ENCODE data around the gene TBC1D8. TPM values are rescaled to one million over a fixed set of nuclear protein-coding genes. Genes with fewer than 3 reads are reported as not detected.
A peak's percentile ranks its signal among the peaks of the same experiment; 100 is the strongest.
"Not testable (repeated sequence)": the region's sequence is repeated elsewhere in the genome, so short reads cannot be mapped to it uniquely, and the experiment has no call there.

TBC1D8 gene
- polyA plus RNA-seq, 3 donors: 25.8 to 44.6 (median 41.0) TPM

DNA sequence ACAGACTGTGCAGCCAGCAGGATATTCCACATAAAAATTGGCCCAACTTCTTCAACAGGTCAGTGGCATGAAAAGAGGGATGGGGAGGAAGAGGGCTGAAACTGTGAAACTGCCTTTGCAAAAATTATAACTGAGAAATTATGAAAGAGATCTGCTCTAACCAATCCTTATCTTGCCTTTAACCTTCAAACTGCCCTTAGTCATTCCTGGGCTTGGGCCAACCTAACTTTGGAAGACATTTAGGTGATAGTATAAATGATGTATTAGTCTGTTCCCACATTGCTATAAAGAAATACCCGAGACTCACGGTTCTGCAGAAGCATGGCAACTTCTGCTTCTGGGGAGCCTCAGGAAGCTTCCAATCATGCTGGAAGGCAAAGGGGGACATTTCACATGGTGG, 74.6 kb downstream of the TBC1D8 start:
- DNase-seq: no peak

DNA sequence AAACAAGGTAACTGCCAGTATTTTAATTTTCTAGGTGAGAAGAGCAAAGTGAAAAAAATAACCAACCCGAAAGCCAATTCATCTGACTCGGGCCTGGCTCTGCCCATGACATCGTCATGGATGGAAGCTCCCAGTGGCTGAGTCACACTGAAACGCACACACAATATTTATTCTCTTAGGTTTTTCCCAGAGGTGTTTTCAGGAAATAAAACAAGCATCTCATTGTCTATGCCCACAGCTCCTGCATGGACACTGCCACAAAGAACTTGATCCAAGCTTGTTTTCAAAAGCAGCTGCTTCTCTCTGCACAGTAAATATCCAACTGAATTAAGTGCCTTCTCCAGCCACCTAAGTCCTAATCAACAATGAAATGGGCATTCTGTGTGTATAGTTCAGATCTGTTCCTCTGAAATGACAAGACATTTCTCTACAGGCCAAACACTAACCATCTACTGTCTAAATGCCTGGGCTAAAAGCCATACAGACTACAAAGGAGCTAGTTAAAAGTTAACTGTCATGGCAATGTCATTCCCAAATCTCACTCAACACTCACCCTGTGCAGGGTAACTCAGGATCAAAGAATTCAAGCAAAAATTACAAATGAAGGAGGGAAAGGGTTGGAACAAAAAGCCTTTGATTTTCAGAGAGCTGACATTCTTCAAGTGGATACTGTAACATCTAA, 86.2 kb downstream of the TBC1D8 start:
- DNase-seq: peak; percentile 42

DNA sequence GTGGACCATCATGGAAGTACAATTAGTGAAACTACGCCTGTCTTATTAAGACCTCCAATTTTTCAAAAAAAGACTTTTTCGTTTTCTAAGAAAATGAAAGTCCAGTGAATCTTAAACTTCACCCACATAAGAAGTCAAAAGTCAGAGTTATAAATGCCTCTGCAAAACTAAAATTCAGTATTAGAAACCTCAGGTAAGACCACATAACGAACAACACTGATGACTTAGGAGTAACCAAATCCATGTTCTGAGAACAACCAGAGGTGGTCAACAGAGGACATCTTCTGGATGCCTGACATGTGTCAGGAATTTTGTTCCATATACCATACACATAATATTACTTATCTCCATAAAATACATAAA, 86.7 kb downstream of the TBC1D8 start:
- no peak for DNase-seq

DNA sequence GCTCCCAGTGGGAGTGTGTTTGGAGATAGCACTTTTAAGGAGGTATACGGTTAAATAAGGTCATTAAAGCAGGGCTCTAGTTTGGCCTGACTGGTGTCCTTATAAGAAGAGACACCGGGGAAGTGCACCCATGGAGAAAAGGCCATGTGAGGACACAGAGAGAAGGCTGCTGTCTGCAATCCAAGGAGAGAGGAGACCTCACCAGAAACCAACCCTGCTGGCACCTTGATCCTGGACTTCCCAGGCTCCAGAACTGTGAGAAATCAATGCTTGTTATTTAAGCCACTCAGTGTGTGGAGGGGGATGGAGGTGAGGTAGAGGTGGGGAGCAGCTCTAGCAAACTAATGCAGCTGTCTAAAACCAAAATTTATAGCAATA, 87.1 kb downstream of the TBC1D8 start:
- DNase-seq: no peak

DNA sequence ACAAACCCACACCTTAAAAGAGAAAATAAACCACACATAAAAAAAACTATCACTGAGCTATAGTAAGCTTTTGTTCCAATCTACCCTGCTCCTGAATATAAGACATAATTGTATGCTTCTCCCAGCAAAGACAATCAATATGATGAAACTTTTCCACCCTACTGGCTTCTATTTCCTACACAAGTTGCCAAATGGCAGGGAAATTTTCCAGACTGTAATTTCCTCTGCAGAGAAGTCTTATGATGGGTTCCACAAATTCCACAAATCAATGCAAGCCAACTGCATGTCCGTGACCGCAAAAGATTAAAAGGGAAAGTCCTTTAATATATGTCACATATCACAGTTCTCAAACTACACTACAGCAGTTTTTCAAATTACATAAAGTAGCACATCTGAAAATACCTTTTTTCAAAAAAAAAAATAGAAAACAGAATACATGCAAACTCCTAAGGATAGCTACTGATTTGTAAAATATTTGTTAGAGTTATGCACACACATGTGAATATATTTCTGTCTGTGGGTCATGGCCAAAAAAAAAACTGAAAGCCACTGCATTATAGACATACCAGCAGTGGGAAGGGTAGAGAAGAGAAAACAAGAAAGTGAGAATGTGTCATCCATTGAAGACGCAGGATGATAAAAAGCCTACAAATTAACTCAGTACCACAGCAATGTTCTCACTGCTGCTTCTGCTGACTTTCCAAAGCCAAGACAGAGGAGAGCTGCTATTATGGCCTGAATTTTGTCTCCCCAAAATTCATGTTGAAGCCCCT, 87.6 kb downstream of the TBC1D8 start:
- no peak for DNase-seq

DNA sequence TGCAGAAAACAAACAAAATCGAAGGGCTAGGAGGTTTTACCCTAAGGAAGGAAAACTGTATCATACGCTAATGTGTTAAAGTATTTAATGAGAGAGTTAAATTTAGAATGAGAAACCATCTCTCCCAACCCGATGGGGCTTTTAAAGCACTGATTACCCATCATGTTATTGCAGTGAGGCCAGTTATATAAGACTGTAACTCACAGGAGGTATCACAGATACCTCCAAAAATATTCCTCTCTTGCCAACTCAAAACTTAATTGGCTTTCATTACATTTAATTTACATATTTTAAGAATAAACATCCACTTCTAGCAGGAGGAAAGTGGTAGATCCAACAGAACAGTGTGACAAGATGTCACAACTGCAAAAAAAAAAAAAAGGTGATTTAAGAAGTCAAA, 92.8 kb downstream of the TBC1D8 start:
- DNase-seq: no peak

DNA sequence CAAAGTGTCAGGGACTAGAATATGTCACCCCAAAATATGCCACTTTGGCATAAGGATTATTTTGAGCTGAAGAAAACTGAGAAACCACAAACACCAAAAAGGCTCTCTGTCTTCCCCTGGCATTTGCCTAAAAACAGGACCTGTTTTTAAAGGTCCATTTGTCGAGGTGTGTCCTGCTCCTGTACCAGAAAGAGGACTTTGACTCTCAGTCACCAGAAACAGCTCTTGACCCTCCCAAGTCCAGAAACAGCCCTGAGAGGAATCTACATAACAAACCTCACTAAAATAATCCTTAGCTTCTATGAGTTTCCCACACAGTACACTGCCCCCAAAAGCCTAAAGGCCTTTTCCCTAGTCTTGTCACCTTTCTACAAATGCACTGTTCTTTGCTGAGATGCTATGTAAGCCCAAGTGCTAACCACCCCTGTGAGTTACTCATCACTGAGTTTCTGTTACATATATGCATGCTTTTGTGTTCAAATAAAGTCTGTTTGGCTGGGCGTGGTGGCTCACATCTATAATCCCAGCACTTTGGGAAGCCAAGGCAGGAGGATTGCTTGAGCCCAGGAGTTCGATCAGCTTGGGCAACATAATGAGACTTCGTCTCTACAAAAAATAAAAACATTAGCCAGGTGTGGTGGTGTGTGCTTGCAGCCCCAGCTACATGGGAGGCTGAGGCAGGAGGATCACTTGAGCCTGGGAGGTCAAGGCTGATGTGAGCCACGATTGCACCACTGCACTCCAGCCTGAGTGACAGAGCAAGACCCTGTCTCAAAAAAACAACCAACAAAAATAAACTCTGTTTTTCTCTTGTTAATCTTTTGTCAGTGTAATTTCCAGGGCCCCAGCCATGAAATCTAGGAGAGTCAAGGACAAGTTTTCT, 93.9 kb downstream of the TBC1D8 start:
- no peak for DNase-seq

DNA sequence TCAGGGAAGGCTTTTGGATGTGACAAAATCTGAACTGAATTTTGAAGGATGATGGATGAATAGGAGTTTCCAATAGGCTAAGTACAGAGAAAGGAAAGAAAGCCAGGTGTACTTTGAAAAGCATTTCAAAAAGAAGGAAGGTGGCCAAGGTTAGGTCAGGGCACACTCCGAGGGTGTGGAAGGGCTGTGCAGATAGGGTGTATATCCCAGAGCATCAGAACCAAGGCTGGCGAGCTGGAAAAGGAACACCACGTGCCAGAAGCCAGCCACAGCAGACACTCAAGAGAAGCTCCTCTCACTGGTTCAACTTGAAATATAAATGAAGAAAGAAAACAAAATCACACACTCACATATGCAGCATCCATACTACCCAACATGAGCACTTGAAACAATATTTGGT, 98.1 kb downstream of the TBC1D8 start:
- no peak for DNase-seq

DNA sequence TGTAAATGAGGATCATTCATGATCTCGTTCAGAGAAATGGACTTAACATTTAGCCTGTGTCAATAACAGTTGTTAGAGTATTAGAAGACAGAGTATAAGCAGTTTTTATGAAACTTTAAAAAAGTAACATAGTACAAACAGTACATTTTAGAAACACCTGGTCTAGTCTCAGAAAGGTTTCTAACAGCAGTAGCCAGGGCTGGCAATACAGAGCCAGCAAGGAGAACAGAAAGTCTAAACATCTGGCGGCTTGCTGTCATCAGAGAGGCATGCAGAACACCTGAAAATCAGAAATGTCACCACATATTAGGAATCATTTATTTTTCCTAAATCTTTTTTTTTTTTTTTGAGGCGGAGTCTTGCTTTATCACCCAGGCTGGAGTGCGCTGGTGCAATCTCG, 99.0 kb downstream of the TBC1D8 start:
- no peak for DNase-seq

DNA sequence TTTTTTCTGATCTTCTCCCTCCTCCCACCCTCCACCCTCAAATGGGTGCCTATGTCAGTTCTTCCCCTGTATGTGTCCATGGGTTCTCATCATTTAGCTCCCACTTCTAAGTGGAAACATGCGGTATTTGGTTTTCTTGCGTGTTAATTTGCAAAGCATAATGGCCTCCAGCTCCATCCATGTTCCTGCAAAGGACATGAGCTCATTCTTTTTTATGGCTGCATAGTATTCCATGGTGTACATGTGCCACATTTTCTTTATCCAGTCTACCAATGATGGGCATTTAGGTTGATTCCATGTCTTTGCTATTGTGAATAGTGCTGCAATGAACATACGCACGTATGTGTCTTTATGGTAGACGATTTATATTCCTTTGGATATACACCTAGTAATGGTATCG, 100.3 kb downstream of the TBC1D8 start:
- not testable (repeated sequence) for DNase-seq

DNA sequence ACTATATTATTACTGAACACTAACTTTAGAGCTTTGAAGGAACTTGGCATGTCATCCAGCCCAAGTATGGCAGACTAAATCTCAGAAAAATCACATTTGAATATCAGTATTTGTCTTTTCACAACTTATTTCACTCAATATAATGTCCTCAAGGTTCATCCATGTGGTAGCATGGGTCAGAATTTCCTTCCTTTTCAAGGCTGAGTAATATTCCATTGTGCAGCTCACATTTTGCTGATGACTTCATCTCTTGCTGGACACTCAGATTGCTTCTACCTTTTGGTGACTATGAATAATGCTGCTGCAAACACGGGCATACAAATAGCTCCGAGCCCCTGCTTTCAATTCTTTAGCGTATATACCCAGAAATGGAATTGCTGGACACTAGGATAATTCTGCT, 102.4 kb downstream of the TBC1D8 start:
- no peak for DNase-seq

DNA sequence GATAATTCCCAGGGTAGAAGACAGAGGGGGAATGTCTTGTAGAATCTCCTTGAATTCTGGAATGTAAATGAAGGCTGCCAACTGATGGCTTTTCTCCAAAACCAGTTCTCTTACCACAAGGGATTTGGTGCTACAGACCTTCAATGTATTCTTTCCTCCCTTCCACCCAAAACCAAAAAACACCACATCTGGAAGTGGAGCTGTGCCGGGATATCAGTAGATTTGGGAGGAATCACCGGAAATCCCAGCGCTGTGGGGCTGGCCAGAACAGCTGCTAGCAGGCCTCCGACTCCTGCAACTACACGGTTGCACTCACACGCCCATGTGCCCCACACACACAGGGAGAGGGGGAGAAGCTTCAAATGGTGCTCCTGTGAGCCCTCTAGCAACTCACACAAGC, 103.4 kb downstream of the TBC1D8 start:
- no peak for DNase-seq

DNA sequence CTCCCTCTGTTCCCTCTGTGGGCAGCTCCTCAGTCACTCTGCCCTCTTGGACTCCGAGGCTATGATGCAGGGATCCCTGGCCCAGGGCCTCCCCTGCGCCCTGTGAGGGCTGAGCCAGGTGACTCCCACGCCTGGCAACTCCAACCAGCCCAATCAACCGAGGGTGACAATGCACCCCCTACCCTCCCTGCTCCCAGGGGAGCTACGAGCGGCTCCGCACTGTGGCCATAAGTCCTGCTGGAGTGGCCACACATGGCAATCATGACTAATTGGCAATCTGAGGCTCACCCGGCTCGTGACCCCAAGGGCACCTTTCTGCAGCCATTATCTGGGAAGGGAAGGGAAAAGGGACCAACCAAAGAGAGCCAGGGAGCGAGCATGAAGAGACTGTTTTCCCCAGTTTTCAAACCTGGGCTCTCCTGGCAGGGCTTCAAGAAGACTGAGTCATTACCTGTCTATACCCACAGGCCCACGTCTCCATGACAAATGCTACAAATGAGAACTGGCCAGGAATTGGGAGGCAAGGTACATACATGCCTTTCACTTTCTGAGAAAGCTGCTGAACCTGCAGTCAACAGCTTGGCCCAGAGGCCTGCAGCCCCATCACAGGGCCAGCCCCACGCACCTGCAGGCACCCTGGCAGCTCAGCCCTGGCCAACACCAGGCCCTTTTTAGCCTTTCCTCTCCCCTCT, 104.0 kb downstream of the TBC1D8 start:
- no peak for DNase-seq

DNA sequence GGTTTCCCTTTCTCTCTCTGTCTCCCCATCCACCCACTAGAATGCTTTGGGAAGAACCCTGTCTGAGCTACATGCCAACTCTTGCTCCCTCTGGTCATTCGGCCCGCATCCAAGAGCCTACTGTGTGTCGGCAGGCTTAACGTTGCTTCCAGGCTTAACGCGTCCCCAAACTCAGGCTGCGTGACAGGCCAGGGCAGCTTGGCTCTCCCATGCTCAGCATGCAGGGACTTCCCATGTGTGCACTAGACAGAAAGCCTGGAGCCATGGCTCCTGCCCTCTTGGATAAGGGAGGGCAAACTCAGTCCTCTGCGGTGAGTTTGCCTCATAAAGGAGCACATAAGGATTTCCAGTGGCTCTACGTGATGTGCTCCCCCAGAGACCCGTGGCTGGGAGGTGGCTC, 105.9 kb downstream of the TBC1D8 start:
- DNase-seq: no peak

DNA sequence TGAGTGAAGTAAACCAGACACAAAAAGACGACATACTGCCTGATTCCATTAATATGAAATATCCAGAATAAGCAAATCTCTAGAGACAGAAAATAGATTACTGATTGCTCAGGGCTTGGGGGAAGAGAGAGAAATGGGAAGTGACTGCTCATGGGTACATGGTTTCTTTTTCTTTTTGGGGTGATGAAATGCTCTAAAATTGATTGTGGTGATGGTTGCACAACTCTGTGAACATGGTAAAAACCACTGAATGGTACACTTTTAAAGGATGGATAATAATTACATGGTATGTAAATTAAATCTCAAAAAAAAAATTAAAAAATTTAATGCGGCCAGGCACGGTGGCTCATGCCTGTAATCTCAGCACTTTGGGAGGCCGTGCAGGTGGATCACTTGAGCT, 109.8 kb downstream of the TBC1D8 start:
- no peak for DNase-seq

DNA sequence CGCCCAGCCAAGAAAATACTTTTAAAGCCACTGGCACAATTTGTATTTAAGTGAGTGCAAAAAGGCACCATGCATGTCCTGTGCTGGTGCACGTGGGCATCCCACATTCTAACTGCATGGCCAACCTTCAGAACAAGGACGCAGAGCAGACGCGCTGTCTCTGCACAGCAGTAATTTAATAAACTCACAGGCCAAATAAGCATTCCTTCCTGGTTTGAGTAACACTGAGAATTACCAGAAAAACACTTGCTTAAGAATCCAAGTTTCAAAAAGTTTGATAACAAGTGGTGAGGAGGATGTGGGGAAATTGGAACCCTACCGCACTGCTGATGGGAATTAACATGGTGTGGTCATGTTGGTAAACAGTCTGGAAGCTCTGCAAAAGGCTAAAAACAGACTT, 110.4 kb downstream of the TBC1D8 start:
- DNase-seq: no peak

DNA sequence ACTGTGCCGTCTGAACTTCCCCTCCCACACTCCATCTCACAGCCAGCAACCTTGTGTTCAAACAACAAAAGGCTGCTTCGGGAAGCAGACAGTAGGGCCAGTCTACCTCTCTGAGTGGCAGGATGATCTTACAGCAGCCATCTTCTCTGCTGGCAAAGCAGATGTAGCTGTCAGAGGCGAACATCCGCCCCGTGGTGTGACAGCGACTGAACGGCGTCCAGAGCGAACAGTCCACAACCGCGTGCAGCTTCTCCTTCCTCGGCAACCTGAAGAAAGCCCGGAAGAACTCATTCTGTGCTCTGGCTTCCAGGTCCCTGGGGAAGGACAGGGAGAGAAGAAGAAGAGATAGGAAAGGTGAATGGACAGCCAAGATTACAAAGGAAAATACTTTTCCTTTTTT, 111.1 kb downstream of the TBC1D8 start:
- no peak for DNase-seq

DNA sequence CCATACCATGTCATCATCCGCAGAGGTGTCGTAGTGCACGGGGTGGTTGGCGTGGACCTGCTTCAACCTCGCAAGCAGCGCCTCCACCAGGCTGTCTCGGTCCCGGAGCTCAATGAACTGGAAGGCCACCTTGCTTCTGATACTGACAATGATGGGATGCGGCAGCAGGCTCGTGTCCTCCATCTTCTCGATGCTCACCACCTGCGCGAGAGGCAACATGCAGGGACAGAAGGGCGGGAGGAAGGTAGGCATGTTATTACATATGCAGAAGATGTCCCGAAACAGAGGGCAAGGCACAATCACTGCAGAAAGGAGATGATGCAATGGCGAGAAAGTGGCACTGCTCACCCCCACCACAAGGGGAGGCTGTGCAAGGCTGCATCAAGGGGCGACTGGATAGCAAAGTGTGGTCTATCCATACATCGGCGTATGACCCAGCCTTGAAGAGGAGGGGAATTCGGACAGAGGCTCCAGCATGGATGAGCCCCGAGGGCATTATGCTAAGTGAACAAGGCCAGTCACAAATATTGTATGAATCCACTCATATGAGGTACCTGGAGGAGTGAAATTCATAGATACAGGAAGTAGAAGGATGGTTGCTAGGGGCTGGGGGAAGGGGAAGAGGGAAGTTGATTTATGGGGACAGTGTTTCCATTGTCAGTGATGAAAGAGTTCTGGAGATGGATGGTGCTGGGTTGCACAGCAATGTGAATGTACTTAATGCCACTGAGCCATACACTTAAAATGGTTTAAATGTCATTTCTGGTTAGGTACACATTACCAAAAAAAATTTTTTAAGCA, 112.5 kb downstream of the TBC1D8 start:
- no peak for DNase-seq

DNA sequence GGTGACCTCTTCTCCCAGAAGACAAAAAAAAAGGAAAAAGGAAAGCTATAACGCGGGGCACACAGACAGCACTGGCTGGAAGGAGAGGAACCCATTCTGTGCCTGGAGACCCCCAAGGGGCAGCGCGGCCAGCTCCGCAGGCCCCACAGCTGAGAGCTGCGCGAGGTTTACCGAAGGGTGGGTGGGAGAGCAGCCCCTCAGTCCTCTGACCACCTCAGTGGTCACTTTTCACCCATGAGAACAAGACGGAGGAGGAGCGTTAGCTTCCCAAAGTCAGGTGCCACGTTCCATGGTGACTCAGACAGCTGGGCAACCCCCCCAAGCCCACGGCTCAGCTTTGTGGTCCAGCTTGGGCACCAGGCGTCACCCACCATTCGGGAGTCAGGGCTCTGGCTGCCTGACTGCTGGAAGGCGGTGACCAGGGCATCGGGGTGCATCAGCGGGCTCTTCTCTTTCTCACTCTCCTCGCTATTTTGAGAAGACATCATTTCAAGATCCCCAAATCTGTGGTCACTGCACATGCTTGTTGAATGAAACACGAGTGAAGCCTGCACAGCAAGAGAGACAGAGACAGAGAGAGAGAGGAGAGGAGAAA, 113.9 kb downstream of the TBC1D8 start:
- DNase-seq: no peak

DNA sequence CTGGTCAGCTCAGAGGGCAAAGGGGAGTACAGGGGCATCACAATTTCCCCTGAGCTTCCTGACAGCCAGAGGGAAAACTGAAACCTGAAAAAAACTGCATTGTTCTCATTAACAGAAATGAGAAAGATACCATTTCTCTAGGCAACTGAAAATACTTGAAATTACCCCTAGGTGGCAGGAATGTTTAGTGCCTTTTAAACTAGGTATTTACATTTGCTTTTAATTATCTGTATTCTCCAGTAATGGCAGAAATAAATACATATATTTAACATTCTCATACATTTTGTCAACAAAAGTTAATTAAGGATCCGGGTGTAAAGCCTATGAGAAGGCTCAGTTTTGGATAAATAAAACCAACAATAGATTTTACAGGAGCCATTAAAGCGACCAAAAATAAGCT, 114.6 kb downstream of the TBC1D8 start:
- DNase-seq: peak; percentile 17

Measured in renal pelvis (tissue), 4 donors.